Measurements from ENCODE around the gene NMT2.

GRCh38 chr10:15116225-15116624, 52.3 kb downstream of the NMT2 start:
- TF ChIP-seq CTCF (IDR thresholded peaks at IDR 0.05) (no peak), POLR2A (IDR thresholded peaks at IDR 0.05) (no peak)

Data from right lobe of liver (tissue), 4 donors.